Neutrophil (primary cell): ENCODE data around the gene TTC8.
A peak's percentile ranks its signal among the peaks of the same experiment; 100 is the strongest.

Experiments
- H3K27ac ChIP-seq: fragments of 200-600 bp; sonication (generic); 2 replicates; pipeline ENCODE4 v1.5.1; 2016; ENCODE audit warnings: mild to moderate bottlenecking, moderate library complexity
- H3K27me3 ChIP-seq: fragments of 200-600 bp; sonication (generic); 2 replicates; pipeline ENCODE4 v1.6.0; 2016; ENCODE audit warnings: mild to moderate bottlenecking
- H3K36me3 ChIP-seq: fragments of 200-600 bp; sonication (generic); 2 replicates; pipeline ENCODE4 v1.5.1; 2017
- H3K4me1 ChIP-seq, 2 experiments: fragments of 200-600 bp in 1 of 2; sonication (generic) in 1 of 2; 1 replicate in 1 of 2; 2 replicates in 1 of 2; pipeline versions ENCODE4 v1.5.1 to v1.6.1; 2013 to 2016; ENCODE audit warnings: low read depth in 1 of 2, low read length in 1 of 2, mild to moderate bottlenecking in 1 of 2, moderate library complexity in 1 of 2; ENCODE audit not compliant: control insufficient read depth in 1 of 2, insufficient read depth in 1 of 2
- H3K4me3 ChIP-seq, 2 experiments: fragments of 200-600 bp in 1 of 2; sonication (generic) in 1 of 2; 1 replicate in 1 of 2; 2 replicates in 1 of 2; pipeline ENCODE4 v1.5.1; 2013 to 2016; ENCODE audit warnings: low read depth in 1 of 2, low read length in 1 of 2, mild to moderate bottlenecking in 1 of 2, moderate library complexity in 1 of 2
- H3K9me3 ChIP-seq: fragments of 200-600 bp; sonication (generic); 2 replicates; pipeline ENCODE4 v1.5.1; 2016
- TF ChIP-seq, protein P1 (sequence below): fragments of 200-600 bp; sonication (generic); IDR thresholded peaks from 2 replicates; pipeline ENCODE4 v1.5.1; 2016; ENCODE audit warnings: antibody characterized with exemption

Gene TTC8

DNA sequence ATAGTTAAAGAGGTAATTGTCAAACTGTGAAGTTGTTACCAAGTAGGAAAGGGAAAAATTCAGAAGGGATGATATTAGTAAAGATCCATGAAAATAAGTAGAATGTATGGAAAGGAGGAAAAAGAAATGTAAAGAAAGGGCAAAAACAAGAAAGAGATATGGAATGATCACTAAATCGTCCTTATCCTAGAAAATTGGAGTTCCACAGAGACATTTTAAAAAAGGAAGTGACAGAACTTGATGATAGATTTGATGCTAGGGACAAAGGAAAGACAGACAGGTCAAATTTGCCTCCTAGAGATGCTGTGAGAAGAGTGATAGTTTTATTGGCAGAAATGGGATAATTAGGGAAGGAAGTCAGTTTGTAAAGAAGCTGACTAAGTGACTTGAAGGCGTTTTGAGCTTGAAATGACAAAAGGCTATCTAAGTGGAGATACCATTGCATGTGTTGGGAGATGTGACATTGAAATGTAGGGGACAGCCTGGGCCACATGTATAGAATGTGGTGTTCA is 20.6 kb downstream of the TTC8 start:
- H3K27me3 ChIP-seq: no peaks in the 10 kb centered on the region
- H3K4me1 ChIP-seq: peaks cover 20% of the 10 kb centered on the region in 2 experiments
- H3K36me3 ChIP-seq: peaks cover 7% of the 10 kb centered on the region
- no peak overlapping the region for H3K4me3 ChIP-seq
- TF ChIP-seq, protein P1, sequence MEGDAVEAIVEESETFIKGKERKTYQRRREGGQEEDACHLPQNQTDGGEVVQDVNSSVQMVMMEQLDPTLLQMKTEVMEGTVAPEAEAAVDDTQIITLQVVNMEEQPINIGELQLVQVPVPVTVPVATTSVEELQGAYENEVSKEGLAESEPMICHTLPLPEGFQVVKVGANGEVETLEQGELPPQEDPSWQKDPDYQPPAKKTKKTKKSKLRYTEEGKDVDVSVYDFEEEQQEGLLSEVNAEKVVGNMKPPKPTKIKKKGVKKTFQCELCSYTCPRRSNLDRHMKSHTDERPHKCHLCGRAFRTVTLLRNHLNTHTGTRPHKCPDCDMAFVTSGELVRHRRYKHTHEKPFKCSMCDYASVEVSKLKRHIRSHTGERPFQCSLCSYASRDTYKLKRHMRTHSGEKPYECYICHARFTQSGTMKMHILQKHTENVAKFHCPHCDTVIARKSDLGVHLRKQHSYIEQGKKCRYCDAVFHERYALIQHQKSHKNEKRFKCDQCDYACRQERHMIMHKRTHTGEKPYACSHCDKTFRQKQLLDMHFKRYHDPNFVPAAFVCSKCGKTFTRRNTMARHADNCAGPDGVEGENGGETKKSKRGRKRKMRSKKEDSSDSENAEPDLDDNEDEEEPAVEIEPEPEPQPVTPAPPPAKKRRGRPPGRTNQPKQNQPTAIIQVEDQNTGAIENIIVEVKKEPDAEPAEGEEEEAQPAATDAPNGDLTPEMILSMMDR: no peak
- no peak overlapping the region for H3K27ac ChIP-seq
- H3K9me3 ChIP-seq: no peaks in the 10 kb centered on the region

DNA sequence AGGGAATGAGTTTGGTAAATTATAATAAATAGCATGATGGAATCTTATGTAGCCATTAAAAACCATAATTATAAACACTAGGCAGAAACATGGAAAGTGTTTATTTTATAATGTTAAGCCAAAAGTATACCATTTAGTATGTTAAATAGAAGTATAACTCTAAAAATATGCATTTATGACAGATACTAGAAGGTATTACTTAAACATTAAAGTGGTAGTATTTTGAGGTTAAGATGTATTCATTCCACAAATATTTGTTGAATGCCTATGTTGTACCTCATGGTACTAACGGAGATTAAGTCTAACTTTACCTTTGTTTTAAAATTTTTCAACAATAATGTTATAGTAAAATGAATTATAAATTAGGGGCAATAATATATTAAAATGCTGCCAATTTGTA is 24.1 kb downstream of the TTC8 start:
- Histone ChIP-seq H3K27me3 (no peaks in the 10 kb centered on the region), H3K27ac (peak overlapping the region; percentile 56), H3K4me3 (no peak overlapping the region), H3K4me1 (peaks cover 27% of the 10 kb centered on the region in 2 experiments), H3K9me3 (no peaks in the 10 kb centered on the region), H3K36me3 (no peaks in the 10 kb centered on the region)
- TF ChIP-seq, protein P1: no peak

DNA sequence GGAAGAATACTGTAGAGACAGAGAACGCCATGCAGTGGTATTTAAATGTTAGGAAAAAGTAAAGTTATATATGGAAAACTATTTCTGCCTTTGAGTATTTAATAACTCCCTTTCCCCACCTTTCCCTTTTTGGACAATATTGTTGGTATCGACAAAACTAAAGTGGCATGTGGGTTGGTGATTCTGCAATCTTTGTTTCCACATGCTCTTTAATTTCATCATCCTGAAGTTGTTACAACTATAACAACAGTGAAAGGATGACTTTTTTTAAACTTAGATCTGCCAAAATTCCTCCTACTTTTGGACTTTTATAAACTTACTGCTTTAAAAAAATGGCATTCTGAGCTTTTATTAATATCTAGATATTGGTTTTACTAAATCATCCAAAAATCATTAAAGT is 25.3 kb downstream of the TTC8 start:
- no peaks in the 10 kb centered on the region for H3K27me3 ChIP-seq

DNA sequence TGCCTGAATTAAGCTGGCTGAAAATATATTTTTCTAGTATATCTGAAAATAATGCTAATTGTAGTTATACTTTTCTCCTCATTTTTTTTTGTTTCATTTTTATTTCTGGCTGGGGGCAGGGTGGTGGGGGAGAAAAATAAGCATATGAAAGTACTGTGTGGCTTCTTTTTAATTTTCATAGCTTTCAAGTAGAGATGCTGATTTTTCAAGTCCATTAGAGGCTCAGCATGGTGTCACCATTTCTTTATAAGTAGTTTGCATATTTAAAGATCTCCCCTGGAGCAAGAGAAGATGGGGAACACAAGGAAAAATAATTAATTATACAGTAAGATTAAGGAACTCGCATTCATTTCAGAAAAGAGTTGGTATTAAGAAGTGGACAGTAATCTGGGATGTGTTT is 27.1 kb downstream of the TTC8 start:
- TF ChIP-seq, protein P1: no peak
- no peak overlapping the region for H3K4me3 ChIP-seq
- no peak overlapping the region for H3K27ac ChIP-seq

More for the DNA sequence above, 25.3 kb downstream of the TTC8 start:
- TF ChIP-seq, protein P1: no peak
- Histone ChIP-seq H3K27ac (peak overlapping the region; percentile 56), H3K4me1 (peaks cover 27% of the 10 kb centered on the region in 2 experiments), H3K9me3 (no peaks in the 10 kb centered on the region), H3K36me3 (no peaks in the 10 kb centered on the region), H3K4me3 (no peak overlapping the region)

DNA sequence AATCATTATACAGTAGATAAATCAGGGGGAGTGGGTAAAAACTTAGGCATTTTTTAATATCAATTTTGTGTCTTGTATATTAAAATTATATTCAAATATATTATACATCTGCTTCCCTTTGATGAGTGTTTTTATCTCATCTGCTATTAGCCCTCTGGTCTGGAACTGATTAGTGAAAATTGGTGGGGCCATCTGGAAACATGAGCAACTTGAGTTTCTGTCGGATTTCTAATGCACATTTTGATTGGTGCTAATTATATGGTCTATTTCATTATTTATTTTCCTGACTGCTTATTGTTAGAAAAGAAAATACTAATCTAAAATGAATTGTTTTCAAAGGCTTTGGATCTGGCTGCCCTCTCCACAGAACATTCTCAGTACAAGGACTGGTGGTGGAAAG is 28.2 kb downstream of the TTC8 start:
- Histone ChIP-seq H3K4me1 (peaks cover 27% of the 10 kb centered on the region in 2 experiments), H3K4me3 (no peak overlapping the region), H3K9me3 (no peaks in the 10 kb centered on the region), H3K27me3 (no peaks in the 10 kb centered on the region), H3K36me3 (no peaks in the 10 kb centered on the region), H3K27ac (no peak overlapping the region)
- TF ChIP-seq, protein P1: no peak

More for the DNA sequence above, 27.1 kb downstream of the TTC8 start:
- no peaks in the 10 kb centered on the region for H3K9me3 ChIP-seq
- no peaks in the 10 kb centered on the region for H3K27me3 ChIP-seq
- H3K4me1 ChIP-seq: peaks cover 27% of the 10 kb centered on the region in 2 experiments
- no peaks in the 10 kb centered on the region for H3K36me3 ChIP-seq
